A549 (cell line): ENCODE measurements around the gene TCEANC2.

ENCODE experiments used
- BHLHE40 ChIP-seq: IDR thresholded peaks from 2 replicates; pipeline ENCODE4 v1.6.1; 2012; ENCODE audit warnings: low read depth, low read length, inconsistent platforms
- EHMT2 ChIP-seq: fragments of 200-600 bp; sonication (generic); IDR thresholded peaks from 2 replicates; pipeline ENCODE4 v1.6.1; 2016; ENCODE audit warnings: antibody characterized with exemption, low read depth, mild to moderate bottlenecking, moderate library complexity
- EP300 ChIP-seq, 2 experiments: fragments of >200 bp; sonication (Bioruptor Twin); formaldehyde crosslinking; IDR thresholded peaks; 2 replicates in 1 of 2; 3 replicates in 1 of 2; pipeline ENCODE4 v1.6.1; 2016 to 2017
- KDM5A ChIP-seq: fragments of 200-600 bp; sonication (generic); IDR thresholded peaks from 2 replicates; pipeline ENCODE4 v1.6.1; 2016; ENCODE audit warnings: antibody characterized with exemption, mild to moderate bottlenecking
- POLR2A ChIP-seq: IDR thresholded peaks from 2 replicates; pipeline ENCODE4 v1.6.1; 2012; ENCODE audit warnings: mild to moderate bottlenecking, low read length
- RAD21 ChIP-seq, 2 experiments: fragments of >200 bp in 1 of 2; sonication (Bioruptor Twin) in 1 of 2; formaldehyde crosslinking in 1 of 2; IDR thresholded peaks in 1 of 2; conservative IDR thresholded peaks in 1 of 2; 2 replicates in 1 of 2; 3 replicates in 1 of 2; pipeline ENCODE4 v1.6.1; 2012 to 2018; ENCODE audit warnings: inconsistent platforms in 1 of 2
- RFX5 ChIP-seq: fragments of 450-650 bp; IDR thresholded peaks from 2 replicates; pipeline ENCODE4 v1.7.1; 2014; ENCODE audit warnings: antibody characterized with exemption, mild to moderate bottlenecking, moderate library complexity
- SMC3 ChIP-seq: fragments of >200 bp; sonication (Bioruptor Twin); formaldehyde crosslinking; IDR thresholded peaks from 3 replicates; pipeline ENCODE4 v1.6.1; 2018; ENCODE audit warnings: inconsistent platforms
- TF ChIP-seq, protein P1 (sequence below): fragments of >200 bp; sonication (Bioruptor Twin); formaldehyde crosslinking; IDR thresholded peaks from 3 replicates; pipeline ENCODE4 v1.5.1; 2016
- TF ChIP-seq, protein P2 (sequence below): IDR thresholded peaks from 2 replicates; pipeline ENCODE4 v1.6.1; 2012

DNA sequence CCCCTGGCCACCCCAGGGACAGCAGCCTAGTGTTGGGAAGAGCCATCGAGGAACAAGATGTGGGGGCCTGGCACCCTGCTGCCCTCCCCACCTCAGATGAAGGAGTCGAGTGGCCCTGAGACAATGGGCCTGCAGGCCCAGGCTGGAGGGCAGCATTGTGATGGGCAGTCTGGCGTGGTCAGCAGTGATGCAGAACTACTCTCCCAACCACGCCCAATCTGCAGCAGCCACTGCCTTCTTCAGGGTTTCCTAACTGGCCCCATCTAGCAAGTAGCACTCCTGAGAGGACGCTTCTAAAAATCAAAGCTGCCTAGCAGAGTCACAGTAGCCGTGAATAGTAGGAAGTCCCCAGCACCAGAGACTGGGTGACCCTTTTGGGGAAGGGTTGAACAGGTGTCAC lies 80.9 kb downstream of the TCEANC2 start:
- TF ChIP-seq, protein P1, sequence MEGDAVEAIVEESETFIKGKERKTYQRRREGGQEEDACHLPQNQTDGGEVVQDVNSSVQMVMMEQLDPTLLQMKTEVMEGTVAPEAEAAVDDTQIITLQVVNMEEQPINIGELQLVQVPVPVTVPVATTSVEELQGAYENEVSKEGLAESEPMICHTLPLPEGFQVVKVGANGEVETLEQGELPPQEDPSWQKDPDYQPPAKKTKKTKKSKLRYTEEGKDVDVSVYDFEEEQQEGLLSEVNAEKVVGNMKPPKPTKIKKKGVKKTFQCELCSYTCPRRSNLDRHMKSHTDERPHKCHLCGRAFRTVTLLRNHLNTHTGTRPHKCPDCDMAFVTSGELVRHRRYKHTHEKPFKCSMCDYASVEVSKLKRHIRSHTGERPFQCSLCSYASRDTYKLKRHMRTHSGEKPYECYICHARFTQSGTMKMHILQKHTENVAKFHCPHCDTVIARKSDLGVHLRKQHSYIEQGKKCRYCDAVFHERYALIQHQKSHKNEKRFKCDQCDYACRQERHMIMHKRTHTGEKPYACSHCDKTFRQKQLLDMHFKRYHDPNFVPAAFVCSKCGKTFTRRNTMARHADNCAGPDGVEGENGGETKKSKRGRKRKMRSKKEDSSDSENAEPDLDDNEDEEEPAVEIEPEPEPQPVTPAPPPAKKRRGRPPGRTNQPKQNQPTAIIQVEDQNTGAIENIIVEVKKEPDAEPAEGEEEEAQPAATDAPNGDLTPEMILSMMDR, result no peak
- TF ChIP-seq RFX5 (no peak), EHMT2 (no peak), RAD21 (conservative IDR thresholded peaks at IDR 0.05 in 1 of 2, IDR thresholded peaks at IDR 0.05 in 1 of 2) (no peak), KDM5A (no peak), SMC3 (no peak), BHLHE40 (no peak), POLR2A (no peak), EP300 (IDR thresholded peaks at IDR 0.05) (no peak)
- TF ChIP-seq, protein P2, sequence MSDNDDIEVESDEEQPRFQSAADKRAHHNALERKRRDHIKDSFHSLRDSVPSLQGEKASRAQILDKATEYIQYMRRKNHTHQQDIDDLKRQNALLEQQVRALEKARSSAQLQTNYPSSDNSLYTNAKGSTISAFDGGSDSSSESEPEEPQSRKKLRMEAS, result no peak
